Measurements from ENCODE around the gene DOCK10.

DOCK10 gene

DNA sequence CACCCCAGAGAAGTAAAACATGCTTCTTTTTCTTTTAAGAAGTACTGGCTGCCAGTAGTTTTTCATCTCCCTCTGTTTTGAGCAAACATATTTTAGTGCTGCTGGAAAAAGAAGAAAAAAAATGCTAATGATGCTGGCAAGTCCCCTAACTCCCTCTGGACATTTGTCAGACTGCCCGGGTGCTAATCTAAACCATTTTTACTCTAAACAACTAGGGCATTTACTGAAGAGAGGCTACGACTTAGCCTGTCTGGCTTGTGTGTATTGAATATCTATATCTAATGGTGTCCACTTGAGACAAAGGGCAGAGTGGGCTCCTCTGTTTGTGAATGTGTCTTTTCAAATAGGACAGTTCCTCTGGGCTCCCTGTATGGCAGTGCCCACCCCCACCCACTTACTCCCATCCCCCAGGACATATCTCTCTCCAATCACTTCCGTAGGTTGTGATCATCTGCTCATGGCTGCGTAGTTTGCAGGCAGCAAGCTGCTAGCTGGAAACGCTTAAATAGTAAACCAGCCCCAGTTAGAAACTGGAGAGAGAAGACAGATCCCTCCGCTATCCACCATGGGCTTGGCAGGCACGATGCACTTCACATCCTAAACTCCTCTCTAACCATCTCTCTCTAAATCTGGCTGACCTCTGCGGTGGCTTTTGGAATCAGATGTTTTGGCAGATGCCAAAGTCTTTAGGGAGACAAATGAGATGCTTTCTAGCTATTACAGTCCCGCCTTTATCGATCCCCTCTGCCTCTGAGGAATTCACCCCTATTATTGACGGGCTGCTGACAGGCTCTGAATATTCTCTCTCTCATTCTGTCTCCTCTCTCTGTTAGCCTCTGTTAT is 58.3 kb downstream of the DOCK10 start:
- Histone ChIP-seq H3K27me3 (ENCODE audit: control insufficient read depth in 3 of 3, insufficient read depth in 3 of 3, low read depth in 1 of 3, low read length in 3 of 3) (no peaks in the 10 kb centered on the region), H3K23ac (ENCODE audit: low read depth, low read length, poor library complexity) (no peak overlapping the region), H2BK120ac (ENCODE audit: low read depth, low read length) (no peak overlapping the region), H2BK5ac (ENCODE audit: low read length) (no peak overlapping the region), H4K8ac (ENCODE audit: low read depth, low read length) (no peak overlapping the region), H2BK15ac (ENCODE audit: low read length) (no peak overlapping the region), H3K14ac (ENCODE audit: low read length) (no peak overlapping the region), H3K9ac (ENCODE audit: low read depth, low read length, poor library complexity) (no peak overlapping the region), H2BK12ac (ENCODE audit: low read length) (no peak overlapping the region), H3K79me1 (ENCODE audit: low read depth, low read length) (no peaks in the 10 kb centered on the region), H3K27ac (replicated peaks; ENCODE audit: low read length) (no peak overlapping the region), H2AFZ (ENCODE audit: low read length) (peak overlapping the region; percentile 45), H3K4ac (ENCODE audit: low read length) (no peak overlapping the region), H3K4me2 (ENCODE audit: insufficient read depth, low read length, poor library complexity, severe bottlenecking) (no peak overlapping the region), H3K36me3 (replicated peaks in 1 of 2; ENCODE audit: control insufficient read depth in 2 of 2, insufficient read depth in 2 of 2, low read length in 2 of 2) (no peaks in the 10 kb centered on the region), H3K18ac (ENCODE audit: low read length) (no peak overlapping the region), H3K4me1 (ENCODE audit: control insufficient read depth in 2 of 2, insufficient read depth in 1 of 2, low read depth in 1 of 2, low read length in 2 of 2) (peaks cover 8 to 15% of the 10 kb centered on the region in 2 donors), H4K91ac (ENCODE audit: low read depth, low read length, poor library complexity) (no peak overlapping the region), H2AK5ac (ENCODE audit: low read depth, low read length) (no peak overlapping the region), H3K9me3 (replicated peaks in 1 of 2; ENCODE audit: control insufficient read depth in 2 of 2, insufficient read depth in 1 of 2, low read depth in 1 of 2, low read length in 2 of 2) (no peaks in the 10 kb centered on the region), H3K4me3 (ENCODE audit: low read length in 2 of 2) (no peak overlapping the region)
- WGBS, 2 donors (ENCODE audit: extremely low coverage in 2 of 2, insufficient read length in 2 of 2, insufficient replicate concordance in 1 of 2) = no CpG with 5 or more reads among the region's 11 CpGs
- DNase-seq (ENCODE audit: low spot score) = no peak

DNA sequence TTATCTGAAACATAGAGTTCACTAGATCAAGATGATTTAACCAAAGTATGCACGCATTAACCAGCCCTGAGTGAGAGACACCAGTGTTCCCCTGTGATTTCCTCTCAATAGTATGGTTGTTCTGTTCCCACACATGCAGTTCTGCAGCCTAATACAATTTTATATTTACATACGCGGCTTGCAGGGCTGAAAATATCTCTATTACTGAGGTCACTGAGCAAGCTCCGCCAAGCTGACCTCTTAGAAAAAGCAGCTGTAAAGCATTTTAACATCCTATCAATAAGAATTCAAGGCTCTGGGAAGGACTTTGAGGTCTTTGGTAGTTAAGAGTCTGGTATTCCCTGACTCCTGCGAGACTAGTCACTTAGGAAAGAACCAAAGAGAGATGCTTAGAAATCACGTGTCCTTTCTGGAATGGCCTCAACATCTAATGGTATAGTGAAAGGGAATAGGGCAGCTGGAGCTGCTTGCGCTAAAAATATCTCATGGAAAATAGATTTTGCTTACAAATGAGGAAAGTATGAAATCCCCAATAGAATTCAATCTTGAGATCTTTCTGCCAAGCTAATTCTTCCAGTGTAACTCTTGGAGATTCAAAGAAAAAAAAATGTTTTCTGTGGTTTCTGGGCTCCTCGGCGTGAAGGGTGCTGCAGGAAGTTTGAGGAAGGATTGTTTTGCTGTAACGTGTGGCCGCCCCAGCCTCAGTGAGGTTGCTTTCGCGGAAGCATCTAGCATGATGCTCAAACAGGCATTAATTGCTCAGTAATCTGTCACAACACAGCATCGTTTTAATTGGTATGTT is 59.2 kb downstream of the DOCK10 start:
- Histone ChIP-seq H2AFZ (ENCODE audit: low read length) (peak overlapping the region; percentile 45), H3K79me1 (ENCODE audit: low read depth, low read length) (no peaks in the 10 kb centered on the region), H2BK5ac (ENCODE audit: low read length) (no peak overlapping the region), H3K9ac (ENCODE audit: low read depth, low read length, poor library complexity) (no peak overlapping the region), H4K91ac (ENCODE audit: low read depth, low read length, poor library complexity) (no peak overlapping the region), H3K27me3 (ENCODE audit: control insufficient read depth in 3 of 3, insufficient read depth in 3 of 3, low read depth in 1 of 3, low read length in 3 of 3) (no peaks in the 10 kb centered on the region), H3K4me2 (ENCODE audit: insufficient read depth, low read length, poor library complexity, severe bottlenecking) (no peak overlapping the region), H2BK120ac (ENCODE audit: low read depth, low read length) (no peak overlapping the region), H3K18ac (ENCODE audit: low read length) (no peak overlapping the region), H2BK15ac (ENCODE audit: low read length) (no peak overlapping the region), H3K9me3 (replicated peaks in 1 of 2; ENCODE audit: control insufficient read depth in 2 of 2, insufficient read depth in 1 of 2, low read depth in 1 of 2, low read length in 2 of 2) (no peaks in the 10 kb centered on the region), H3K4ac (ENCODE audit: low read length) (no peak overlapping the region), H2AK5ac (ENCODE audit: low read depth, low read length) (no peak overlapping the region), H2BK12ac (ENCODE audit: low read length) (no peak overlapping the region), H3K27ac (replicated peaks; ENCODE audit: low read length) (no peak overlapping the region), H3K36me3 (replicated peaks in 1 of 2; ENCODE audit: control insufficient read depth in 2 of 2, insufficient read depth in 2 of 2, low read length in 2 of 2) (no peaks in the 10 kb centered on the region), H3K14ac (ENCODE audit: low read length) (no peak overlapping the region), H4K8ac (ENCODE audit: low read depth, low read length) (no peak overlapping the region), H3K4me3 (ENCODE audit: low read length in 2 of 2) (no peak overlapping the region), H3K23ac (ENCODE audit: low read depth, low read length, poor library complexity) (no peak overlapping the region), H3K4me1 (ENCODE audit: control insufficient read depth in 2 of 2, insufficient read depth in 1 of 2, low read depth in 1 of 2, low read length in 2 of 2) (peaks cover 8 to 15% of the 10 kb centered on the region in 2 donors)
- DNase-seq (ENCODE audit: low spot score) = no peak
- WGBS, 2 donors (ENCODE audit: extremely low coverage in 2 of 2, insufficient read length in 2 of 2, insufficient replicate concordance in 1 of 2) = no CpG with 5 or more reads among the region's 14 CpGs

DNA sequence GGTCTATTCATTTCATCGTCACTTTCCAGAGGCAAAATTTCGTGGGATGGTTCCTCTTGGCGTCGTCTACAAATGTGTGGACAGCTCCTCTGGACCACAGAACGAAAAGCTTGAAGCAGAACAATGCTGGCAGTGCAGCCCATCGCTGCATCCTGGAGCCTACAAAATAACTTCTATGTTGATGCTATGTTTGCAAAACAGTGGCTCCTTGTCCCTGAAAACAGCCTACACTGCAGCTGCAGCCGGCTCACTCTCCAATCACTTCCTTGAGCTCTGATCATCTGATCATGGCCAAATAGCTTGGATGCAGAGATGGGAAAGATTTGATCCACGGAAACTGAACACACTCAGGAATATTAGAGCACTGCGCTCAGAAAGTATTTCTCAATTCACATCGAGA is 60.0 kb downstream of the DOCK10 start:
- no peak overlapping the region for H3K27ac ChIP-seq (replicated peaks; ENCODE audit: low read length)
- no CpG with 5 or more reads among the region's 10 CpGs for WGBS, 2 donors (ENCODE audit: extremely low coverage in 2 of 2, insufficient read length in 2 of 2, insufficient replicate concordance in 1 of 2)
- no peak overlapping the region for H4K8ac ChIP-seq (ENCODE audit: low read depth, low read length)
- H4K91ac ChIP-seq (ENCODE audit: low read depth, low read length, poor library complexity) = no peak overlapping the region
- no peak overlapping the region for H3K14ac ChIP-seq (ENCODE audit: low read length)
- no peak overlapping the region for H2BK15ac ChIP-seq (ENCODE audit: low read length)
- no peak overlapping the region for H2BK12ac ChIP-seq (ENCODE audit: low read length)
- H3K4me2 ChIP-seq (ENCODE audit: insufficient read depth, low read length, poor library complexity, severe bottlenecking) = no peak overlapping the region
- no peaks in the 10 kb centered on the region for H3K79me1 ChIP-seq (ENCODE audit: low read depth, low read length)
- no peak for DNase-seq (ENCODE audit: low spot score)
- no peak overlapping the region for H2BK120ac ChIP-seq (ENCODE audit: low read depth, low read length)
- no peak overlapping the region for H3K9ac ChIP-seq (ENCODE audit: low read depth, low read length, poor library complexity)
- H3K36me3 ChIP-seq (replicated peaks in 1 of 2; ENCODE audit: control insufficient read depth in 2 of 2, insufficient read depth in 2 of 2, low read length in 2 of 2) = no peaks in the 10 kb centered on the region
- no peak overlapping the region for H3K23ac ChIP-seq (ENCODE audit: low read depth, low read length, poor library complexity)
- H3K4ac ChIP-seq (ENCODE audit: low read length) = no peak overlapping the region
- peak overlapping the region; percentile 45 for H2AFZ ChIP-seq (ENCODE audit: low read length)
- H3K4me3 ChIP-seq (ENCODE audit: low read length in 2 of 2) = no peak overlapping the region
- H2AK5ac ChIP-seq (ENCODE audit: low read depth, low read length) = no peak overlapping the region
- H3K9me3 ChIP-seq (replicated peaks in 1 of 2; ENCODE audit: control insufficient read depth in 2 of 2, insufficient read depth in 1 of 2, low read depth in 1 of 2, low read length in 2 of 2) = no peaks in the 10 kb centered on the region
- peaks cover 8 to 15% of the 10 kb centered on the region in 2 donors for H3K4me1 ChIP-seq (ENCODE audit: control insufficient read depth in 2 of 2, insufficient read depth in 1 of 2, low read depth in 1 of 2, low read length in 2 of 2)
- H2BK5ac ChIP-seq (ENCODE audit: low read length) = no peak overlapping the region
- H3K18ac ChIP-seq (ENCODE audit: low read length) = no peak overlapping the region
- no peaks in the 10 kb centered on the region for H3K27me3 ChIP-seq (ENCODE audit: control insufficient read depth in 3 of 3, insufficient read depth in 3 of 3, low read depth in 1 of 3, low read length in 3 of 3)

Measured in neuronal stem cell (in vitro differentiated cells).